Activated CD8-positive, alpha-beta memory T cell treated with anti-CD3 and anti-CD28 coated beads for 1 hour (primary cell): ENCODE data around the gene CNNM3.
"Not testable (repeated sequence)": the region's sequence is repeated elsewhere in the genome, so short reads cannot be mapped to it uniquely, and the experiment has no call there.

Experiments used
- DNase-seq, 2 donors: peaks; one replicate each; pipeline ENCODE4 v3.0.0-alpha.2; 2020; ENCODE audit warnings: low read depth in 1 of 2; ENCODE audit errors: extremely low read depth in 1 of 2

Gene CNNM3

GRCh38 chr2:96860065-96861029 lies 44.3 kb downstream of the CNNM3 start:
- DNase-seq = no peak

GRCh38 chr2:96861074-96861473 lies 45.0 kb downstream of the CNNM3 start:
- DNase-seq = no peak

GRCh38 chr2:96863056-96863455 lies 47.0 kb downstream of the CNNM3 start:
- DNase-seq = not testable (repeated sequence)

- no peak for DNase-seq
Measured at GRCh38 chr2:96863575-96864342, 47.7 kb downstream of the CNNM3 start.

- no peak for DNase-seq
Measured at GRCh38 chr2:96864343-96865091, 48.4 kb downstream of the CNNM3 start.

GRCh38 chr2:96865654-96866053 lies 49.6 kb downstream of the CNNM3 start:
- no peak for DNase-seq

GRCh38 chr2:96866149-96866548 lies 50.1 kb downstream of the CNNM3 start:
- DNase-seq = no peak

GRCh38 chr2:96866586-96866985 lies 50.5 kb downstream of the CNNM3 start:
- no peak for DNase-seq

- no peak for DNase-seq
Measured at GRCh38 chr2:96866986-96867755, 51.1 kb downstream of the CNNM3 start.

GRCh38 chr2:96867756-96868554 lies 51.9 kb downstream of the CNNM3 start:
- DNase-seq = no peak

GRCh38 chr2:96868555-96869280 lies 52.6 kb downstream of the CNNM3 start:
- peak in 1 of 2 donors; percentile 45 for DNase-seq

- DNase-seq = no peak
Measured at GRCh38 chr2:96869281-96869821, 53.3 kb downstream of the CNNM3 start.

GRCh38 chr2:96869822-96870625 lies 54.0 kb downstream of the CNNM3 start, which contains the start of gene SEMA4C:
Gene SEMA4C, minus strand, starts transcription at chr2:96870080. Its CDS starts 2,194 bp downstream, at chr2:96867886.
- DNase-seq = peak in 1 of 2 donors; percentile 50

- peak in 1 of 2 donors; percentile 34 for DNase-seq
Measured at GRCh38 chr2:96870626-96871255, 54.7 kb downstream of the CNNM3 start.

GRCh38 chr2:96872591-96873349 lies 56.7 kb downstream of the CNNM3 start:
- no peak for DNase-seq

GRCh38 chr2:96873651-96874096 lies 57.6 kb downstream of the CNNM3 start:
- DNase-seq = no peak
